Gastroesophageal sphincter (tissue), 3 donors: ENCODE results near the gene AGBL1.

Source experiments
- CTCF ChIP-seq, 4 experiments: fragments of 200-600 bp in 2 of 4; fragments of 450-650 bp in 2 of 4; sonication (generic) in 1 of 4; IDR thresholded peaks; one replicate each; pipeline ENCODE4 v1.5.1; 2017 to 2019; ENCODE audit warnings: antibody characterized with exemption in 4 of 4, mild to moderate bottlenecking in 2 of 4, moderate library complexity in 2 of 4
- EP300 ChIP-seq: sonication (generic); formaldehyde crosslinking; IDR thresholded peaks from one replicate; pipeline ENCODE4 v1.6.1; 2017; ENCODE audit warnings: antibody characterized with exemption, mild to moderate bottlenecking
- POLR2A ChIP-seq, 2 donors: fragments of 450-650 bp; IDR thresholded peaks; one replicate each; pipeline ENCODE4 v1.6.1; 2017; ENCODE audit warnings: antibody characterized with exemption in 2 of 2, mild to moderate bottlenecking in 2 of 2, moderate library complexity in 1 of 2
- POLR2AphosphoS5 ChIP-seq: sonication (generic); formaldehyde crosslinking; IDR thresholded peaks from one replicate; pipeline ENCODE4 v1.6.1; 2017; ENCODE audit warnings: antibody characterized with exemption

GRCh38 chr15:86741917-86742316, 662.2 kb downstream of the AGBL1 start:
- TF ChIP-seq CTCF (IDR thresholded peaks at IDR 0.05), result no peak
- TF ChIP-seq POLR2A (IDR thresholded peaks at IDR 0.05), result no peak
- TF ChIP-seq EP300, result no peak
- TF ChIP-seq POLR2AphosphoS5, result no peak
